Panc1 (cell line): ENCODE data around the gene NOTO. TPM values are rescaled to one million over a fixed set of nuclear protein-coding genes. Genes with fewer than 3 reads are reported as not detected.

Source experiments
- ATAC-seq: fragments of 200-7000 bp; cut with Tn5 transposase; 2 replicates; pipeline ENCODE4 v1.9.1; 2020; ENCODE audit warnings: mild to moderate bottlenecking, moderate library complexity
- BruUV-seq: library from RNA; stranded (reverse); fragments of 400-500 nt; replicated peaks from 2 replicates; lab custom pipeline; 2021; lab: Mats Ljungman, UMichigan
- CTCF ChIA-PET: fragments of 300-600 bp; sonication (Branson Sonifier 250); formaldehyde crosslinking; loops from one replicate; lab custom pipeline; 2022; ENCODE audit warnings: antibody characterized with exemption; lab: Charles Lee
- POLR2A ChIA-PET: fragments of 300-600 bp; sonication (Branson Sonifier 250); formaldehyde crosslinking; loops from one replicate; lab custom pipeline; 2022; ENCODE audit warnings: antibody characterized with exemption; lab: Charles Lee
- DNase-seq: peaks from one replicate; pipeline ENCODE4 v3.0.0-alpha.2; 2010; ENCODE audit warnings: low read depth, low spot score
- H3K27ac ChIP-seq: 2 replicates; pipeline ENCODE4 v1.5.1; 2011; ENCODE audit warnings: mild to moderate bottlenecking, low read length, inconsistent platforms
- H3K27me3 ChIP-seq: fragments of 200-500 bp; sonication (Bioruptor generic); 2 replicates; pipeline ENCODE4 v1.6.0; 2014; ENCODE audit warnings: low read length, inconsistent platforms; ENCODE audit not compliant: control insufficient read depth, insufficient read depth
- H3K36me3 ChIP-seq: fragments of 200-500 bp; sonication (Bioruptor generic); 2 replicates; pipeline ENCODE4 v1.5.1; 2014; ENCODE audit warnings: inconsistent platforms, mild to moderate bottlenecking, low read length, moderate library complexity; ENCODE audit not compliant: control insufficient read depth, insufficient read depth
- H3K4me1 ChIP-seq: 2 replicates; pipeline ENCODE4 v1.5.1; 2011; ENCODE audit warnings: inconsistent platforms, mild to moderate bottlenecking, low read length, moderate library complexity; ENCODE audit not compliant: control insufficient read depth, insufficient read depth
- H3K4me3 ChIP-seq, 2 experiments: 2 replicates each; pipeline ENCODE4 v1.5.1; 2011 to 2012; ENCODE audit warnings: low read depth in 2 of 2, low read length in 2 of 2, mild to moderate bottlenecking in 2 of 2, inconsistent platforms in 1 of 2, moderate library complexity in 1 of 2
- H3K9me3 ChIP-seq: fragments of 200-500 bp; sonication (Bioruptor generic); 2 replicates; pipeline ENCODE4 v1.5.1; 2014; ENCODE audit warnings: low read depth, mild to moderate bottlenecking, inconsistent platforms, low read length, moderate library complexity; ENCODE audit not compliant: control insufficient read depth, insufficient read depth
- CTCF ChIP-seq: fragments of 450-650 bp; IDR thresholded peaks from 2 replicates; pipeline ENCODE4 v1.5.1; 2017; ENCODE audit warnings: mild to moderate bottlenecking
- POLR2AphosphoS5 ChIP-seq: IDR thresholded peaks from 2 replicates; pipeline ENCODE4 v1.6.1; 2012; ENCODE audit warnings: mild to moderate bottlenecking, low read depth, low read length, moderate library complexity
- REST ChIP-seq, 2 experiments: IDR thresholded peaks; 2 replicates each; pipeline ENCODE4 v1.6.1; 2011 to 2012; ENCODE audit warnings: low read depth in 2 of 2, control low read depth in 1 of 2, low read length in 1 of 2, mild to moderate bottlenecking in 1 of 2, moderate library complexity in 1 of 2; ENCODE audit not compliant: insufficient read depth in 1 of 2
- SIN3A ChIP-seq: IDR thresholded peaks from 2 replicates; pipeline ENCODE4 v1.6.1; 2012; ENCODE audit warnings: low read depth, mild to moderate bottlenecking, low read length, moderate library complexity, borderline replicate concordance; ENCODE audit not compliant: insufficient read depth
- TCF7L2 ChIP-seq: IDR thresholded peaks from 2 replicates; pipeline ENCODE4 v1.6.1; 2011; ENCODE audit warnings: mild to moderate bottlenecking, low read depth, low read length, inconsistent platforms
- in situ Hi-C: cut with HindIII; loops from 2 replicates; pipeline ENCODE4 v1.10.0; 2016; ENCODE audit warnings: low sequenced_read_pairs, low pct_unique_long_range_greater_than_20kb
- intact Hi-C: fragments of 100-400 bp; cut with micrococcal nuclease; formaldehyde crosslinking; loops from one replicate; pipeline ENCODE4 v1.10.0; 2022; ENCODE audit not compliant: unreplicated experiment
- total RNA-seq: library from RNA; stranded (reverse); gene quantifications from one replicate; pipeline ENCODE4 v1.2.1, GENCODE V29; 2021; ENCODE audit not compliant: unreplicated experiment

Gene NOTO
- total RNA-seq, 1 experiment from 2014 or later: 0.08 TPM

GRCh38 chr2:73173781-73174180, 28.6 kb upstream of the NOTO start:
- H3K27me3 ChIP-seq: peaks cover 3% of the 10 kb centered on the region
- intact Hi-C loops (no loop called here), in situ Hi-C loops (no loop called here)
- H3K9me3 ChIP-seq: no peaks in the 10 kb centered on the region
- peaks cover 11% of the 10 kb centered on the region for H3K4me1 ChIP-seq
- H3K4me3 ChIP-seq: no peak overlapping the region
- no peaks in the 10 kb centered on the region for H3K36me3 ChIP-seq
- no peak for ATAC-seq
- ChIA-PET CTCF (interaction anchor here (0.6 to 0.8 kb wide), 2 partner anchors 18 to 40 kb away, joined by 3 read pairs; no protein-coding TSS in a partner anchor), POLR2A (no interaction called here)
- H3K27ac ChIP-seq: no peak overlapping the region
- DNase-seq: no peak
- TF ChIP-seq CTCF (no peak), TCF7L2 (no peak), REST (IDR thresholded peaks at IDR 0.05; ENCODE audit: insufficient read depth in 1 of 2, low read depth in 2 of 2, low read length in 1 of 2) (no peak), POLR2AphosphoS5 (no peak), SIN3A (no peak)
- BruUV-seq: no TSS peak

DNA sequence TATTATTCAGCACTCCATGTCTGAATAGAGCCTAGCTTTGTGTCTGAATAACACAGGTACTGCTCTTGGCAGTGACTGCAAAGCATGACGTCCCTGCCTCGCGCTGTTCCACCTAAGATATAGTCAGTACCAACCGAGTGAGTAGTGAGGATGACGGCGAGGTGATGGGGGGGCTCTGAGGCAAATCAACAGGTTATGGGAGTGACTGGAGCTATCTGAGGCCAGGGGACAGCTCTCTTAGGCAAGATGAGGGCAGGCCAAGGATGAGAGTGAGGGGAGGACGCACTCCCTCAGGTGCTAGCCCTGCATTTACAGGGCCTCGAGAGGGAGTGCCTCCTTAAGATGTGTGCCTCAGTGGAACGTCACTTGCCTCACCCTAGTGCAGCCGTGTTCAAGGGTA, 28.1 kb upstream of the NOTO start:
- no peak overlapping the region for H3K4me3 ChIP-seq
- CTCF ChIA-PET: interaction anchor here (0.8 kb wide), 1 partner anchor 39 kb away, joined by 3 read pairs; no protein-coding TSS in a partner anchor
- no peak overlapping the region for H3K27ac ChIP-seq
- ATAC-seq (no peak), DNase-seq (no peak)
- peaks cover 6% of the 10 kb centered on the region for H3K27me3 ChIP-seq
- TF ChIP-seq POLR2AphosphoS5: no peak
- no peak for TF ChIP-seq SIN3A
- no peak for TF ChIP-seq CTCF
- TF ChIP-seq TCF7L2: no peak
- H3K9me3 ChIP-seq: no peaks in the 10 kb centered on the region
- in situ Hi-C loops (no loop called here), intact Hi-C loops (no loop called here)
- BruUV-seq: no TSS peak
- POLR2A ChIA-PET: no interaction called here
- H3K4me1 ChIP-seq: peaks cover 11% of the 10 kb centered on the region
- H3K36me3 ChIP-seq: no peaks in the 10 kb centered on the region
